Limb (tissue), 2 donors: ENCODE results near the gene PPP1R15B.

Experiments
- DNase-seq, 2 donors: peaks; one replicate each; pipeline ENCODE4 v3.0.0-alpha.2; 2016; ENCODE audit errors: extremely low spot score in 2 of 2

Gene PPP1R15B

GRCh38 chr1:204411451-204412204, at the start of gene PPP1R15B:
Gene PPP1R15B, minus strand, starts transcription at chr1:204411817. Its CDS starts 406 bp downstream, at chr1:204411411.
- DNase-seq = peak; percentile 99 to 100

- DNase-seq = no peak
These were observed 48.7 kb upstream of the PPP1R15B start for GRCh38 chr1:204460346-204460745.

GRCh38 chr1:204459706-204460105, 48.1 kb upstream of the PPP1R15B start:
- no peak for DNase-seq

GRCh38 chr1:204457666-204458065, 46.0 kb upstream of the PPP1R15B start:
- no peak for DNase-seq

GRCh38 chr1:204456826-204457442, 45.3 kb upstream of the PPP1R15B start:
- DNase-seq = peak; percentile 89 to 92

- DNase-seq = no peak
These were observed 44.2 kb upstream of the PPP1R15B start for GRCh38 chr1:204455831-204456145.

GRCh38 chr1:204455063-204455830, 43.6 kb upstream of the PPP1R15B start:
- DNase-seq = peak in 1 of 2 donors; percentile 53

- DNase-seq = no peak
These were observed 42.9 kb upstream of the PPP1R15B start for GRCh38 chr1:204454476-204454875.

GRCh38 chr1:204453141-204453772, 41.6 kb upstream of the PPP1R15B start:
- no peak for DNase-seq

- DNase-seq = no peak
These were observed 39.9 kb upstream of the PPP1R15B start for GRCh38 chr1:204451352-204452124.

GRCh38 chr1:204450461-204451257, 39.0 kb upstream of the PPP1R15B start:
- DNase-seq = no peak

- no peak for DNase-seq
These were observed 38.2 kb upstream of the PPP1R15B start for GRCh38 chr1:204449678-204450280.

- DNase-seq = no peak
These were observed 37.5 kb upstream of the PPP1R15B start for GRCh38 chr1:204448991-204449677.

GRCh38 chr1:204448344-204448964, 36.8 kb upstream of the PPP1R15B start:
- DNase-seq = no peak

- DNase-seq = no peak
These were observed 36.1 kb upstream of the PPP1R15B start for GRCh38 chr1:204447736-204448135.

GRCh38 chr1:204447190-204447589, 35.6 kb upstream of the PPP1R15B start:
- DNase-seq = no peak

GRCh38 chr1:204446413-204447111, 34.9 kb upstream of the PPP1R15B start:
- DNase-seq = peak; percentile 37 to 78

GRCh38 chr1:204445860-204446412, 34.3 kb upstream of the PPP1R15B start:
- peak in 1 of 2 donors; percentile 71 for DNase-seq
